Measurements from ENCODE around the gene RSL24D1. TPM values are rescaled to one million over a fixed set of nuclear protein-coding genes. Genes with fewer than 3 reads are reported as not detected.

RSL24D1 gene
- total RNA-seq, 1 donor from 2014 or later, result 90.0 TPM

DNA sequence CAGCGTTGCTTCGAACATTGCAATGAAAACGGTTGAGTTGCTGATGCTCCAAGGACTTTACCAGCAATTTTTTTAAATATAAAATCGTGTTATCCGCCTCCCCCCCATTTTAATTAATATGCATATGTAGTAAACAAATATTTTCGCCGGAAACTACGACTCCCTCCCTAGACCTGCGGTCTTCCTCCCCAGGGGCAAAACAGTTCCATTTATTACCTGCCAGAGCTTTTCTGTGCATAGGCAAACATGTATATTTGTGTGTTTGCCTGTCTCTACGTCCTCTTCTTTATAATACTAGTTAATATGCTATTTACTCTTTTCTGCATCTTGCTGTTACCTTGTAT lies 593 bp upstream of the RSL24D1 start:
- H3K9me3 Mint-ChIP-seq, result peaks cover 2% of the 10 kb centered on the region
- ChIA-PET CTCF (interaction anchor here (0.9 to 2.2 kb wide), 8 partner anchors 13 to 238 kb away, joined by 3 to 7 read pairs (median 3); partner anchors contain the start of genes CCPG1, PIGB and PIGBOS1), POLR2A (interaction anchor here (0.5 to 2.4 kb wide), 8 partner anchors 10 to 211 kb away, joined by 3 to 33 read pairs (median 4); partner anchors contain the start of genes CCPG1, PIERCE2, PIGB and PIGBOS1)
- H3K27ac Mint-ChIP-seq, result no peak overlapping the region
- H3K36me3 Mint-ChIP-seq (ENCODE audit: low read depth), result peaks cover 17% of the 10 kb centered on the region
- TF ChIP-seq, protein P1, sequence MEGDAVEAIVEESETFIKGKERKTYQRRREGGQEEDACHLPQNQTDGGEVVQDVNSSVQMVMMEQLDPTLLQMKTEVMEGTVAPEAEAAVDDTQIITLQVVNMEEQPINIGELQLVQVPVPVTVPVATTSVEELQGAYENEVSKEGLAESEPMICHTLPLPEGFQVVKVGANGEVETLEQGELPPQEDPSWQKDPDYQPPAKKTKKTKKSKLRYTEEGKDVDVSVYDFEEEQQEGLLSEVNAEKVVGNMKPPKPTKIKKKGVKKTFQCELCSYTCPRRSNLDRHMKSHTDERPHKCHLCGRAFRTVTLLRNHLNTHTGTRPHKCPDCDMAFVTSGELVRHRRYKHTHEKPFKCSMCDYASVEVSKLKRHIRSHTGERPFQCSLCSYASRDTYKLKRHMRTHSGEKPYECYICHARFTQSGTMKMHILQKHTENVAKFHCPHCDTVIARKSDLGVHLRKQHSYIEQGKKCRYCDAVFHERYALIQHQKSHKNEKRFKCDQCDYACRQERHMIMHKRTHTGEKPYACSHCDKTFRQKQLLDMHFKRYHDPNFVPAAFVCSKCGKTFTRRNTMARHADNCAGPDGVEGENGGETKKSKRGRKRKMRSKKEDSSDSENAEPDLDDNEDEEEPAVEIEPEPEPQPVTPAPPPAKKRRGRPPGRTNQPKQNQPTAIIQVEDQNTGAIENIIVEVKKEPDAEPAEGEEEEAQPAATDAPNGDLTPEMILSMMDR (IDR thresholded peaks at IDR 0.05), result no peak
- peaks cover 6% of the 10 kb centered on the region for H3K4me1 Mint-ChIP-seq
- intact Hi-C loops (cut with micrococcal nuclease), result loop anchor here (1.0 to 5.0 kb wide), 7 partner anchors 9 to 445 kb away; partner anchors contain the start of genes PIGB and PIGBOS1
- DNase-seq, result no peak
- no peak overlapping the region for H3K4me3 Mint-ChIP-seq
- ATAC-seq (ENCODE audit: low read depth), result no peak
- H3K27me3 Mint-ChIP-seq, result no peaks in the 10 kb centered on the region

DNA sequence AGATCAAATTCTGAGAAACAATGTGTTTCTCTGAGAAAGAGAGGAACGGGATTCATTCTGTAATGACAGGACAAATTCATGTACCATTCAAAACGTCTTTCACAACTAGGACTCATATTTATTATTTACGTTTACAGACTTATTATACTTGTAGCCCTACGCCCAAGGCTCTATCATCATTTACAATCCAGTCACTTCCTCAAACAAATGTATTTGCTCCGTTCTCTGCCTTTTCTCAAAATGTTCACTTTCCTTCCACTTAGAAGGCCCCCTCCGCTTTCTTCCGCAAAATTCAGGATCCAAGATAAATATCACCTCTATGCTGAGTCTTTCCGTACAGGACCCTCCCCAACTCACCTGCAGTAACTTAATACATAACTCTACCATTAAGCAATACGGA lies 745 bp downstream of the RSL24D1 start:
- Mint-ChIP-seq H3K4me1 (peaks cover 9% of the 10 kb centered on the region), H3K27me3 (no peaks in the 10 kb centered on the region), H3K4me3 (no peak overlapping the region), H3K27ac (no peak overlapping the region), H3K36me3 (ENCODE audit: low read depth) (peaks cover 28% of the 10 kb centered on the region), H3K9me3 (peaks cover 2% of the 10 kb centered on the region)
- CTCF ChIA-PET, result interaction anchor here (1.1 to 2.2 kb wide), 3 partner anchors 22 to 239 kb away, joined by 3 to 7 read pairs (median 6); partner anchors contain the start of genes PIGB and PIGBOS1
- no peak for DNase-seq
- no peak for ATAC-seq (ENCODE audit: low read depth)
- POLR2A ChIA-PET, result interaction anchor here (1.0 to 2.4 kb wide), 4 partner anchors 26 to 212 kb away, joined by 3 to 33 read pairs (median 21); partner anchors contain the start of genes CCPG1, PIERCE2, PIGB and PIGBOS1
- TF ChIP-seq, protein P1 (IDR thresholded peaks at IDR 0.05), result no peak
- intact Hi-C loops (cut with micrococcal nuclease), result loop anchor here (1.0 to 5.0 kb wide), 3 partner anchors 212 to 446 kb away; partner anchors contain the start of genes CCPG1 and PIERCE2

DNA sequence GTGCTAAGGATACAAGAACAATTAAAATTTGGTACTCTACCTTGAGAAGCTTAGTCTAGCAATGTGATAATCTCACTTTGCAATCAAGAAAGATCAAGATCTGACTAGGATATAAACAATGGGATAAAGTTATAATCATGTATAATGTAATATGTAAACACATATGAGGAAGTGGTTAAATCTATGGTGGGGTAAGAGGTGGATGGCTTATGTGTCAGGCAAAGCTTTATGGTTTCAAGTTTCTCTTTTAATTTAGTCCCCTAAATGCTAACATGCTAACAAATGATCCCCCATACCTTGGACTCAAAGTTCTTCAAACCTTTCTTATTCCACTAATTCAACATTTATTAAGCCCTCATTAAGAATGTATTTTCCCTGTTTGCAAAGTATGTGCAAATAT lies 2.5 kb downstream of the RSL24D1 start:
- TF ChIP-seq, protein P1 (IDR thresholded peaks at IDR 0.05), result no peak
- H3K4me1 Mint-ChIP-seq, result peaks cover 9% of the 10 kb centered on the region
- intact Hi-C loops (cut with micrococcal nuclease), result no loop called here
- peak overlapping the region; percentile 6 for H3K4me3 Mint-ChIP-seq
- peaks cover under 1% of the 10 kb centered on the region for H3K9me3 Mint-ChIP-seq
- H3K27ac Mint-ChIP-seq, result no peak overlapping the region
- H3K36me3 Mint-ChIP-seq (ENCODE audit: low read depth), result peaks cover 42% of the 10 kb centered on the region
- no peak for ATAC-seq (ENCODE audit: low read depth)
- no peaks in the 10 kb centered on the region for H3K27me3 Mint-ChIP-seq
- ChIA-PET POLR2A (interaction anchor here (1.4 kb wide), 1 partner anchor 28 kb away, joined by 3 read pairs; no protein-coding TSS in a partner anchor), CTCF (no interaction called here)
- no peak for DNase-seq

DNA sequence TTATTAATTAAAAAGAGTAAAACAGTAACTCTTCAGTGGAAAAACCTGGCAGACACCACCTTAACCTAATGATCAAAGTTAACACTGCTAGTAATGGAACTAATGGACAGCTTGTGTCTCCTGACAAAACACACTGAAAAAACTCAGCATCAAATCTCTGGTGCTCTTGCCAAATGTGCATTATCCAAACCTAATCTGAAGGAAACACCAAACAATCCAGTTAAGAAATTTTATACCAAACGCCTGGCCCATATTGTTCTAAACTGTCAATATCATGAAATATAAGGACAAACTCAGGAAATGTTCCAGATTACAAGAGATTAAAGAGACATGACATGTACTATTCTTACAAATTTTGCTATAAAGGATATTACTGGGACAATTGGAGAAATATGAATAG lies 10.4 kb downstream of the RSL24D1 start:
- intact Hi-C loops (cut with micrococcal nuclease), result loop anchor here (5.0 kb wide), 1 partner anchor 36 kb away; no protein-coding TSS in a partner anchor
- ATAC-seq (ENCODE audit: low read depth) (no peak), DNase-seq (no peak)
- no peak overlapping the region for H3K27ac Mint-ChIP-seq
- ChIA-PET POLR2A (no interaction called here), CTCF (no interaction called here)
- peaks cover 87% of the 10 kb centered on the region for H3K36me3 Mint-ChIP-seq (ENCODE audit: low read depth)
- peaks cover 10% of the 10 kb centered on the region for H3K4me1 Mint-ChIP-seq
- TF ChIP-seq, protein P1 (IDR thresholded peaks at IDR 0.05), result no peak
- no peaks in the 10 kb centered on the region for H3K9me3 Mint-ChIP-seq
- H3K4me3 Mint-ChIP-seq, result no peak overlapping the region
- no peaks in the 10 kb centered on the region for H3K27me3 Mint-ChIP-seq

DNA sequence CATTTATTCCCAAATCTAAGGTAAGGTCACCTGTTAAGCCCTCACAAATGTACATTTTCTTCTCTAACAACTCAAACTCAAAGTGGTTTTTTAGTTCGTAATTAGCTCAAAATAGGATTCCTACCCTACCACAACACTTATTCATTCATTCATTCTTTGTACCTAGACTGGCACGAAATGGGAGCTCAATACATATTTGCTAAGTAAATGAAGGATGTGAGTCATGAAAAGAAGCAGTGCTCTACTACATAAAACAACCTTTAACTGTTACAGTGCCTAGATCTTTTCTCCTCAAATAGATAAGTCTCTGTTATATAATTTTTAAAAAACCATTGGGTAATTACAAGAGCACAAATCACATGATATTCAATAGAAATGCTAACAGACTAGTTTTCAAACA lies 13.1 kb downstream of the RSL24D1 start:
- H3K4me1 Mint-ChIP-seq, result peaks cover 10% of the 10 kb centered on the region
- H3K27ac Mint-ChIP-seq, result no peak overlapping the region
- ATAC-seq (ENCODE audit: low read depth) (no peak), DNase-seq (no peak)
- TF ChIP-seq, protein P1 (IDR thresholded peaks at IDR 0.05), result no peak
- H3K4me3 Mint-ChIP-seq, result no peak overlapping the region
- H3K9me3 Mint-ChIP-seq, result no peaks in the 10 kb centered on the region
- POLR2A ChIA-PET, result no interaction called here
- peaks cover 91% of the 10 kb centered on the region for H3K36me3 Mint-ChIP-seq (ENCODE audit: low read depth)
- no peaks in the 10 kb centered on the region for H3K27me3 Mint-ChIP-seq
- CTCF ChIA-PET, result interaction anchor here (0.9 to 1.4 kb wide), 2 partner anchors 14 to 16 kb away, joined by 3 read pairs; no protein-coding TSS in a partner anchor
- intact Hi-C loops (cut with micrococcal nuclease), result no loop called here

Data from activated B cell treated with CpG ODN at 0.5 μM for 24 hours (primary cell).